Fibroblast of mammary gland (primary cell): ENCODE data around the gene MGP.

Experiments
- DNase-seq: peaks from one replicate; pipeline ENCODE4 v3.0.0-alpha.2; 2010; ENCODE audit warnings: low read depth
- H3K4me3 ChIP-seq: 2 replicates; pipeline ENCODE4 v1.5.1; 2011; ENCODE audit warnings: low read depth, mild to moderate bottlenecking, low read length, moderate library complexity; ENCODE audit not compliant: control insufficient read depth
- CTCF ChIP-seq: conservative IDR thresholded peaks from 2 replicates; pipeline ENCODE4 v1.5.1; 2011; ENCODE audit warnings: low read depth, low read length, inconsistent platforms; ENCODE audit not compliant: control insufficient read depth, insufficient read depth

Gene MGP

DNA sequence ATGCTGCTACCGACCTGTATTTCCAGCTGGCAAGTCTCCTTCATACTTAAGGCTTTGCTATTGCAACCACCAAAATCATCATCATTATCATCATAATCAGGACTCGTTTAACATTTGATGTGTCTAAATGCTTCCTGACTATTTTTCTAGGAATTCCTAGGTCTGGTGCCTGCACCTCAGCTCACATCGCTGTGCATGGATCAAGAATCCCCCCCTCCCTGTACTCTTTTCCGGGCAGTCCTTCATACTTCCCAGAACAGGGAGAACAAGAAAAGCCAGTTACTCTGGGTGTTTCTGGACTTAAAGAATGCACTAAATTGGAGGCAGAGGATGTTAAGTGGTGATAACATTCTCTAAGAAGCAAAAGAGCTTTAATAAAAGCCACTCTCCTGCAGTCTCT lies 43.3 kb upstream of the MGP start:
- no peak overlapping the region for H3K4me3 ChIP-seq
- no peak for DNase-seq

DNA sequence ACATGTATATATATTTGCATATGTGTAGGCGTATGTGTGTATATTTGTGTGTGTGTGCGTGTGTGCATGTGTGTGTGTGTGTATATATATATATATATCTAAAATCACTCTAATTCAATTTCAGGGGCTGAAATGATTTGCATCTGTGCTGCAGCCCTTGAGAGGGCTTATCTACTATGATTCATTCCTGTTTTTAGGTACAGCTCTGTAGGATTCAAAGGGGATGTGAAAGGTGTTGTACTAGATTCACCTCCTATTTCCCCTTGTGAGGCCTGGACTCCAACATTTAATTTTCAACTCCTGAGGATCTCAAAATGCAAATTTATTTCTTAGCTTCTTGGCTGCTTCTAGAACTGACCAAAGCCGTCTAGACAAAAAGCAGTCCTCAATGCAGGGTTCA lies 41.6 kb upstream of the MGP start:
- DNase-seq, result no peak
- TF ChIP-seq CTCF, result no peak
- no peak overlapping the region for H3K4me3 ChIP-seq

More for the DNA sequence above, 43.3 kb upstream of the MGP start:
- TF ChIP-seq CTCF, result no peak

DNA sequence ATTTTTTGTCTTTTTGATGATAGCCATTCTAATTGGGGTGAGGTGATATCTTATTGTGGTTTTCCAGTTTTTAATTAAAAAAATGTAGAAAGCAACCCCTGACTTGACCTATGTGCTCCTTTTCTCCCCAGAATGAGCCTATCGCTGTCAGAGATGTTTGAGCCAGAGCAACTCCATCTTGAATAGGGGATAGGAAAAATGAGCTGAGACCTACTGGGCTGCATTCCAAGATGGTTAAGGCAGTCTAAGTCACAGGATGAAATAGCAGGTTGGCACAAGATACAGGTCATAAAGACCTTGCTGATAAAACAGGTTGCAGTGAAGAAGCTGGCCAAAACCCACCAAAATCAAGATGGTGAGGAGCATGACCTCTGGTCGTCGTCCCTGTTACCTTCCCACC lies 38.9 kb upstream of the MGP start:
- no peak for TF ChIP-seq CTCF
- no peak for DNase-seq
- H3K4me3 ChIP-seq, result no peak overlapping the region

- no peak for TF ChIP-seq CTCF
- DNase-seq, result no peak
- H3K4me3 ChIP-seq, result no peak overlapping the region
These were observed 38.3 kb upstream of the MGP start for GRCh38 chr12:14923944-14924343.

DNA sequence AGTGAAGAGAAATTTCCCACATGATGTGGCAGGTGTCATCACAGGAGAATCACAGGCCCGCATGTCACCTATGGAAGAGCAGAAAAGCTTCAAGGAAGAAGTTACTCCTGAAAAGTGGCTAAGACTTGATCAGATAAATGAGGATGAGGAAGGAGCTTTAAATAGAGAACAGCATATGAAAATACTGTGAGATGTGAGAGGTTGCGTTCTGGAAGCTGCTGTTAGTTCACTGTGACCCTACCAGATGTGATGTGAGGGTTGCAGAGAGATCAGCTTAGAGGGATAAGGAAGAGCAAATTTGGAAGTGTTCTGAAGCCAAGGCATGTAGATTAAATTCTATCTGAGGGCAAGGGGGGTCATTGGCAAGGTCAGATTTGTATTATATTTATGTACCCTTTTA lies 35.6 kb upstream of the MGP start:
- TF ChIP-seq CTCF, result no peak
- H3K4me3 ChIP-seq, result no peak overlapping the region

DNA sequence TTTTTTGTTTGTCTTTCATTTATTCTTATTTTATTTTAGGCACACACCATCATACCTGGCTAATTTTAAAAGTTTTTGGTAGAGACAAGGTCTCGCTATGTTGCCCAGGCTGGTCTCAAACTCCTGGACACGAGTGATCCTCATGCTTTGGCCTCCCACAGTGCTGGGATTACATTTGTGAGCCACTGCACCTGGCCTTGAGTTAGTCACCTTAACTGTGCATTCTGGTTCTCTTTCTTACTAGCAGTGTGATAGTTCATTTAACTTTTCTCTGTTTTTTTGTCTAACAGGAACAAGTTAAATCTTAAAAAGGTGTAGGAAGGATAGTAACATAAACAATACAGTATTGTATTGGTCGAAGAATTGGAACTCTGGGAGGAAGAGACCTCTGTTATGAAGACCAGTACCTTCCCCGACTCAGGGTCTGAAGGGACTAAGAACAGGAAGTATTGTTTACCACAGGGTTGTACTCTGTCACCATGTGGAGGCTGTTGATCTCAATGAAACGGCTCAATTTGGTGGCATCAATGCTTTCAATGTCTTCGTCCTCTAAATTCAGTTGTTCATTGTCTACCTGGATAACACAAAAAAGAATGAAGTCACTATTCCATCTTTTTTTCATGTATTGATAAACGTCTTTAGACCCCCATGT lies 34.9 kb upstream of the MGP start:
- no peak overlapping the region for H3K4me3 ChIP-seq
- TF ChIP-seq CTCF, result no peak
- no peak for DNase-seq

More for the DNA sequence above, 35.6 kb upstream of the MGP start:
- no peak for DNase-seq

DNA sequence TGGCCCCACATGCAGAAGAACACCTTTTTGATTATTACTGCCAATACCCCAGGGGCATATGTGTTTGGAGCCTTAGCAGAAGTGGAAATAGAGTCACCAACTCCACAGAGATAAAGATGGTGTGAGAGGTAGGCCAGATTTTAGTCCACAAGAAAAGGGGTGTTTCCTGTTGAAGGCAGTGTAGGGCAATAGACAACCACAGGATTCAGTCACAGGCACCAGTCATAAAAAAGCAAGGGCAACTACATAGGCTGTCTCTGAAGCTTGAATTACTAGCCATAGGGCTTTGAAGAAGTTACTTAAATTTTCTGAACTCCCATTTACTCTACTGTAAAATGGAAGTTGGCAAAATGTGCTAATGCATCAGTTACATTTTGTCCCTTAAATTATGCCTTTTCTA lies 33.8 kb upstream of the MGP start:
- H3K4me3 ChIP-seq, result no peak overlapping the region
- no peak for TF ChIP-seq CTCF

More for the DNA sequence above, 33.8 kb upstream of the MGP start:
- no peak for DNase-seq
